ENCODE results near the gene ADAM19.

The ADAM19 gene

GRCh38 chr5:157596487-157596886 is 20.9 kb upstream of the ADAM19 start:
- no peak for DNase-seq

DNA sequence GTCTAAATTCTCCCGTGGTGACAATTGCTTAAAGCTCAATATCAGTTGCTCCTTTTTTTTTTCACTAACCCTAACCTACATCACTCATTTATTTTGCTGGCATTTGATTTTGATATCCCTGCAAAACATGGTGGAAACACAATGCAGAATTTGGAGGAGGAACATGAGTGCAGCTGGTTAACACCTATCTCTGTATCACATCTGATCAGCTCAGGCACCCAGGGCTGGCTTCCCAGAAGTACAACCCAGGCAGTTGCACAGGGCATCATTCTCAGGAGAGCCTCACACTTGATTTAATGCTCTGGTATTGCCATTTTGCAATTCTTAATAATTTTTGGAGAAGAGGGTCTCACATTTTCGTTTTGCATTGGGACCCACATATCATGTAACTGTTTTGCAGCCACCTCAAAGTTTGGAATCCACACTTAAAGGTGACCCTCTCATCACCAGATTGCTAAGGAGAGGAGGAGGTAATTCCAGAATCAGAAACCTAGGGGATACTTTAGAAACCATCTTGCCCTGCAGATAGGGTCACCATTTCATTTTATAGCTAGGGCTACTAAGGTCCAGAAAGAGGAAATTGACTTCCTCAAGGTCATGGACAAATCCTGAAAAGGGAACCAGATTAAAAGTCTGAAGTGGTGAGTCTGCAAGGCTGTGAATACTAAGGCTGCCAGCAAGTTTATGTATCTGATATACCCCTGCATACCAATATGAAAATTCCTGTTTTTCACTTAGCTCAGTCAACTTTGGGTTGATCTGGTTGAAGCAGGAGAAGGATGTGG is 19.3 kb upstream of the ADAM19 start:
- no peak for DNase-seq

- DNase-seq = no peak
Measured at GRCh38 chr5:157594257-157594656, 18.7 kb upstream of the ADAM19 start.

- DNase-seq = no peak
Measured at GRCh38 chr5:157593052-157593757, 17.6 kb upstream of the ADAM19 start.

- no peak for DNase-seq
Measured at GRCh38 chr5:157592594-157592993, 17.0 kb upstream of the ADAM19 start.

GRCh38 chr5:157590478-157590877 is 14.9 kb upstream of the ADAM19 start:
- no peak for DNase-seq

GRCh38 chr5:157584628-157585027 is 9.1 kb upstream of the ADAM19 start:
- DNase-seq = no peak

GRCh38 chr5:157582731-157583620 is 7.4 kb upstream of the ADAM19 start:
- no peak for DNase-seq

DNA sequence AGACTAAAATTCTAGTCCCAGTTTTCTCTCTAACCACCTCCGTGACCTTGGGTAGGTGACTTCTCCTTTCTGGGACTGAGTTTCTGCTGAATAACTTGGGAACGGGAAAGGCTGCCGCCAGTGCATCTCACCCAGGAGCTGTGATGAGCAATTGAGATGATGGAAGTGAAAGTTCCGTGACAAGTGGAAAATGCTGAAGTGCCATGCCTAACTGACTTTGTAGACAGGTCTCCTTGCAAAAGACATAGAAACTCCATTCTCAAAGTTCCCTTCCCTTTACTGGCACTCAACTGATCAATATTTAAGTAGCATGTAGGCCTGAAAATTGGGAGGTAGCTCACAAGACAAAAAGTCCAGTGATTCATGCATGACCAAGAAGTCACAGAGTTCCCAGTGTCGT is 6.3 kb upstream of the ADAM19 start:
- DNase-seq = no peak

- no peak for DNase-seq
Measured at GRCh38 chr5:157578079-157578780, 2.7 kb upstream of the ADAM19 start.

GRCh38 chr5:157576678-157577077 is 1.1 kb upstream of the ADAM19 start:
- DNase-seq = no peak

- DNase-seq = no peak
Measured at GRCh38 chr5:157574456-157575380, 857 bp downstream of the ADAM19 start.

- no peak for DNase-seq
Measured at GRCh38 chr5:157571357-157571827, 4.2 kb downstream of the ADAM19 start.

DNA sequence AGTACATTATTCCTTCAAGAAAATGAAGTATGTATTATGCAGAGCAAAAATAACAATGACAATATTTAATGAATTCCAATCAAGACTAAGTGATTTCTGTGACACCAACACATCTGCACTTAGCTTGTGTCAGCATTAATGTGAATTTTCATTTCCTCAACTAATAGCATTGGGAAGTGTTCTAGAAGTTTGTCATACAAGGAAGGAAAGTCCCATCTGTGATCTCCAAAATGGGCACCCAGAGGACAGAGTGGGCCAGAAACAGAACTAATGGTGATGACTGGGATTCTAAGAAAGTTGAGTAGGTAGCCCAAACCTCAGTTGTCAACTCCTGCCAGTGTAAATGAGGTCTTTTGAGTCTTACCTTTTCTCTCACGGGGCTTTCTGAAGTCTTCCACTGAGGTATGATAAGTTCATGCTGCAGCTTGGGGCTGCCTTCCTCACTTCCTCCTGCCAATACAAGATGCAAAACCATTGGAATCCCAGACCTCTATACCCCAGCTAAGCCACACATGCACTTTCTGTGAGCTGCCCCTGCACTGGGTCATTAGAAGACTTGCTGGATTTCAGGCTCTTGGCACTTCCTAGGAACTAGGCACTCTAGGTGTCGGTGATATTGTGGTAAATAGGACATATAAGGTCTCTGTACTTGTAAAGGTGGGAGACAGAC is 4.9 kb downstream of the ADAM19 start:
- no peak for DNase-seq

DNA sequence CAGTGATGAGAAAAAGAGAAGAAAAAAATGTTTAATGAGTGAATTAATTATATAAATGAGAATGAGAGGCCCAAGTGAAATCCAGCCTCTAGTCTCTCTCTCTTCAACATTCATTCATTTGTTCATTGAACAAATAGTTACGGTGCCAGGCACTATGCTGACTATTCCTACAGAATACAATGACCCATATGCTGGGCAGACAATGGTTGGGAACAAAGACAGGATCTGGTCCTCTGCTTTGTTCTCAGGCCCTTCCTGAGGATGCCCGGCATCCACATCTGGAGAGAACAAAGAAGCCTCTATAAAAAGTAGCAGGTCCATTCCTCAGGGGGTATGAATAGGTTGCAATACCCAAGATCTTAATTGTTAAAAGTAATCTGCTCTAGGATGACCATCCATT is 6.9 kb downstream of the ADAM19 start:
- no peak for DNase-seq

DNA sequence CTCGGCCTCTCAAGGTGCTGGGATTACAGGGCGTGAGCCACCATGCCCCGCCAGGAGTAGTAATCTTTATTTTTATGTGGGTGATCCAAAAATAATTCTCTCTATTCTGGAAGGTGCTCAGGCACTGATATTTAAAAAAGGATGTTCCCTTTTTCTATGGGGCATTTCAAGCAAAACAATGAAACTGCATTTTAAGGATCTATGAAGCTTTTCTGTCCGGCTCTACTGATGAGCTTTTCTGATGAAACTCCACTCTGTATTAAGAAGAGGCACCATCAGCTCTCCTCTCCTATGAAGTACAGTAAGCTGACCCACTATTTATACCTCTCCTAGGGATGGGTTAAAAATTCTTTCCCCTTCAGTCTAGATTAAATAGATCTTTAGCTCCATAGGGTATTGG is 7.4 kb downstream of the ADAM19 start:
- DNase-seq = no peak

DNA sequence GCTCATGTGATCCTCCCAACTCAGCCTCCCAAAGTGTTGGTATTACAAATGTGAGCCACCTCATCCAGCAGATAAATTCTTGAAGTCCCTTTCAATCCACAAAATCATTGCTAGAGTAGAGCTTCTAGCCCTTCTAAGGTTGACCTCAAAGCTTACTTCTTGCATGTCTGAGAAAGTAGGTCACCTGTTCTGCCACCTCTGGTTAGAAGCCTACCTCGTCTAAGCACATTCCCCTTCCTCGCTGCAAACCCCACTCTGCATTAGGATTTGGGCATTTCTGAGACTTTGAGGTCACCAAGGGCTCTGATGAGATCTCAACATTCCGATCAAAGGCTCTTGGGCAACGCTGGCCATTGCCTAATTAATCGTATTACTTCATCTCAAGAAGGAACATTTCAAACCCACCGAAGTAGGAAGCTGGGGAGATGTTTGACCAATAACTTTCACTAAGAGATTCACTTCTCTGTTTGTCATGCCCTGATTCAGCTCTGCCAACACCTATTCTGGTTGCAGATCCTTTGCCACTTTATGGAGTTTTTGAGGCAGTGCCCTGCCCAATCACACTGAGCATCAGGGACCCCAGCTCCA is 8.6 kb downstream of the ADAM19 start:
- no peak for DNase-seq

GRCh38 chr5:157563929-157564716 is 11.5 kb downstream of the ADAM19 start:
- DNase-seq = no peak

- no peak for DNase-seq
Measured at GRCh38 chr5:157563373-157563928, 12.1 kb downstream of the ADAM19 start.
